ELF-1 (cell line): ENCODE measurements around the gene TBXA2R.
"Not testable (repeated sequence)": the region's sequence is repeated elsewhere in the genome, so short reads cannot be mapped to it uniquely, and the experiment has no call there.

Experiments
- DNase-seq: peaks from one replicate; pipeline ENCODE4 v3.0.0-alpha.2; 2016; ENCODE audit warnings: low read depth, low spot score

TBXA2R gene

DNA sequence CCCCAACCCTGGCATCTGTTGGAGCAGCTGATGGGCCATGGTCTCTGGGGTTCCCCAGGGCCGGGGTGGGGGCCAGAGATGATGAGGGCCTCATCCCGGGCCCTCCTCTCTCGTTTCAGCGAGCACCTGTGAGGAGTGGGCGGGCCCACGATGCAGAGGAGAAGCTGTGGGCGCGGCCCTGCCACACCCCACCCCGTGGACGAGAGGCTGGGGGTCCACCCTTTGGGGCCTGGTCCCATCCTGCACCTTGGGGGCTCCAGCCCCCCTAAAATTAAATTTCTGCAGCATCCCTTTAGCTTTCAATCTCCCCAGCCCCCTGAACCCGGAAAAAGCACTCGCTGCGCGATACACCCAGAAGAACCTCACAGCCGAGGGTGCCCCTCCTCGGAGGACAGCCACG is 28.3 kb downstream of the TBXA2R start:
- DNase-seq, result no peak

DNA sequence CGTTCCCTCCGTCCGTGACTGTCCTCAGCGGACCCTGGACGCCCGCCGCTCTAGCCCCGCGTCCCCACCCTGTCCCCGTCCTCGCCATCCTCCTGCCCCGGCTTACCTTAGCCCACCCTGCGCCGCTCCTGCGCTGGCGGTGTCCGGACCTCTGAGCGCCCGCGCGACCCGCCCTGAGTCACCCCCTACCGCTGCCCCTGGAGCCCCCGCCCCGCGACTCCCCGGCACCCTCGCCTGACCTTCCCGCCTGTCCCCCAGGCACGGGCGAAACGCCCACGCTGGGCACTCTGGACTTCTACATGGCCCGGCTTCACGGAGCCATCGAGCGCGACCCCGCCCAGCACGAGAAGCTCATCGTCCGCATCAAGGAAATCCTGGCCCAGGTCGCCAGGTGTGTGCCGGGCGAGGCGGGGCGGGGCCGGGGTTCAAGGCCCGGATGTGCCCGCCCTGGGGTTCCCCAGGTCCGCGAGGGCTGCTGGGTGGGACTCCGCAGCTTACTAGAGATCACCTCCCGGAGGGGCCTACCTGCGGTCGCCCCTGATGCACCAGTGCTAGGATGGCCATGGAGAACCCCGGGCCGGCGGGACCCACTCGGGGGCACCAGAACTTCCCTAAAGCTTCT is 28.8 kb downstream of the TBXA2R start:
- no peak for DNase-seq

DNA sequence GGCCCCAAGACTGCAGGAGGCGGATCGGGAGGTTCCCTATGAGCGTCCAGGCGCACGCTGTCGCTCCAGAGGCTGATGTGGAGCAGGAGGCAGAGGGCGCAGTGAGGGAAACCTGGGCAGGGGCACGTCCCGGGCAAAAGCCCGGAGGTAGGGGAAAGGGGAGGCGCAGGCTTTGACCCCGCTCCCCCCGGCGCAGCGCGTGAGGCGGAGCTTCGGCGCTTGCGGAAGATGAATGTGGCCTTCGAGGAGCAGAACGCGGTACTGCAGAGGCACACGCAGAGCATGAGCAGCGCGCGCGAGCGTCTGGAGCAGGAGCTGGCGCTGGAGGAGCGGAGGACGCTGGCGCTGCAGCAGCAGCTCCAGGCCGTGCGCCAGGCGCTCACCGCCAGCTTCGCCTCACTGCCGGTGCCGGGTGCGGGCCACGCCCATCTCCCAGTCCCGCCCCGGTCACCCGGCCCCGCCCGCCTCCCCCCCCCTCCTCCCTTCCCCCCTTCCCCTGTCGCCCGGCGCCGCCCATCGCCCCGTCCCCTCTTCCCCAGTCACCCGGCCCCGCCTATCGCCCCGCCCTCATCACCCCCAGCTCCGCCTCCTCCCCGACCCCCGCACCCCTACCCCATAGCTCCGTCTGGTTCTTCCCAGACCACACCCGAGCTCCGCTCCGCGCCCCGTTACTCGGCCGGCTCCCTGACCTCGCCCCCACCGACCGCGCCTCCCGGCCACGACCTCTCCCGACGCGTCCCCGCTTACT is 29.8 kb downstream of the TBXA2R start:
- peak; percentile 75 for DNase-seq

DNA sequence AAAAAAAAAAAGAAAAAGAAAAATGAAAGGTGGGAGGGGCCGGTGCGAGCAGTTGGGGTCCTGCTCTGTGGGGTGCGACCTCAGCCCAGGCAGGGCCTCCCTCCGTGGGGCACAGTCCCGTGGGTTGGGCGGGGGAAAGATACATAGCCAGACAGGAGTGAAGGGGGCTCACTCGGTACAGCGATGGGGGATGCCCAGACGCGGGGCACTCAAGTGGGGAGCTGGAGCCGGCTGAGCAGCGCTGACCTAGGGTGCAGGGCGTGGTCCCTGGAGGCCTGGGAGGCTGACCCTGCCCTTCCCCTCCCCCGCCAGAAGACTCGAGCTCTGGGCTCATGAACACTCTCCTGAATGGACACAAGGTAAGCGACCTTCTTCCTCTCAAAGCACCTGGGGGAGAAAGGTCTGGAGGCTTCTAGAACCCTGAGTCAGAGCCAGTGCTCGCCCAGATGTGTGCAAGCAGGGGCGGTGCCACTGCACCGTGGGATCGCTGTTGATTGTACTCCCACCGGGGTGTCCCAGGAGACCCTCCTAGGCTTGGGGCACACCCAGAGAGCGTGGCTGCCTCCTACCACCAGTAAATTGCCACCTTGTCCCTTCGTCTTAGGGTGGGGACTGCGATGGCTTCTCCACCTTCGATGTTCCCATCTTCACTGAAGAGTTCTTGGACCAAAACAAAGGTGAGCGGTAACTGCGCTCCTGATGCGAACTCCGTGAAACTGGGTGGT is 30.6 kb downstream of the TBXA2R start:
- no peak for DNase-seq

DNA sequence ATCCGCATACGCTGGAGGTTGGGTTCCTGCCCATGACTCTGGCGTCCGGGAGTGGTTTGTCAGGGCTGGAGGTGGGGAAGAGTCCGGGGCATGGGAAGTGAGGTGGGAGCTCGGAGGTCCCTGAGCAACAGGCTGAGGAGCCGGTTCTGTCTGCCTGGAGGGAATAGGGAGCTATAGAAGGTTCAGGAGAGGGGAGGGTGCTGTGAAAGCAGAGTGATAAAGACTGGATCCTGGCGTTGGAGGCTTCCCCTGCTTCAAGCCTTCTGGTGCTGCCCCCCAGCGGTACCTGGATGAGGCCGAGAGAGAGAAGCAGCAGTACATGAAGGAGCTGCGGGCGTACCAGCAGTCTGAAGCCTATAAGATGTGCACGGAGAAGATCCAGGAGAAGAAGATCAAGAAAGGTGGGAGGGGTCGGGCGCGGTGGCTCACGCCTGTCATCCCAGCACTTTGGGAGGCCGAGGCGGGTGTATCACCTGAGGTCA is 31.4 kb downstream of the TBXA2R start:
- peak; percentile 80 for DNase-seq

DNA sequence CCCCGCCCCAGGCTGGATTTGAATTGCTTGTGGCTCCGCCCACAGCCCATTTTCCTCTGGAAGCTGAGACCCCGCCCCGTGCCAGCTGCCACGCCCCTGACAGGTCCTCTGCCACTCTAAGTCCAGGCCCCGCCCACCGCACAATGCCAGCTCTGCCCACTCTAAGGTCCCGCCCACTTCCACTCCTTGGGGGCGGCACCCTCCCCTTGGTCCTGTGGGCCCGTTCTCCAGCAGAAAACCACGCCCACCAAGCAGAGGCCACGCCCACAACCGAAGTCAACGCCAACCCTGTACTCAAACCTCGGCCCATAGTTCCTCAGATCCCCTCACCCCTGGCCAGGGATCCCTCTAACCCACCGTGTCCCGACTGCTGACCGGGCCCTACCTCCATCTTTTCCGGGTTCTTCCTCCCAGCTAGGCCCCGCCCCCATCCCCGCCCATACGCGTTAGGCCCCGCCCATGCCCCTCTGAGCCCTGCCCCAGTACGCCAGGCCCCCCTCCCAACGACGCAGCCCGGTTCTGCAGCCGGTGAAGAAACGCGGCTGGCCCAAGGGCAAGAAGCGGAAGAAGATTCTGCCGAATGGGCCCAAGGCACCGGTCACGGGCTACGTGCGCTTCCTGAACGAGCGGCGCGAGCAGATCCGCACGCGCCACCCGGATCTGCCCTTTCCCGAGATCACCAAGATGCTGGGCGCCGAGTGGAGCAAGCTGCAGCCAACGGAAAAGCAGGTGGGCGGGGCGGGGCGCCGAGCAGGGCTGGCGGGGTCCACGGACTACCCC is 32.6 kb downstream of the TBXA2R start:
- peak; percentile 99 for DNase-seq

DNA sequence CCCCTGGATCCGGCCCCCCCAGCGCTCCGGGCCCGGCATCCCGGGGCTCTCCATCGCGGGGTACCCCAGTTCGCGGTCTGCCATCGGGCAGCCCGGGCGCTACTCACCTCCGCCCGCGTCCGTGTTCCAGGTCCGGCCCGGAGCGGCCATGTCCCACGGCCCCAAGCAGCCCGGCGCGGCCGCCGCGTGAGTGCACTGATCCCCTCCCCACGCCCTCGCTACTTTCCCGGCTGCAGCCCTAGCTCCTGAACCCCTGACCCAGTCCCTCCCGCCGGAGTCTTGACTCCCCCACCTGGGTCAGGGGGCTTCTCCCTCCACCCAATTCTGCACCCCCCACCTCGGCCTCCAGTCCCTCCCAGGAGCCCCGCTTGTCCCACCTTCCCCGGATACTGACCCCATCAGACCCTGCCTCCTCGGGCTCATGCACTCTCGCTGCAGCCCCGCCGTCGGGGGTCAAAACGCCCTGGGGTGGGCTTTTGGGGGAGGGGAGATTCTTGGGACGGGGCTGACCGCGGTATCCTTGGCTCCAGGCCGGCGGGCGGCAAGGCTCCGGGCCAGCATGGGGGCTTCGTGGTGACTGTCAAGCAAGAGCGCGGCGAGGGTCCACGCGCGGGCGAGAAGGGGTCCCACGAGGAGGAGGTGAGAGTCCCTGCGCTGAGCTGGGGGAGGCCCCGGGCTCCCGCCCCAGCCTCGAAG is 33.4 kb downstream of the TBXA2R start:
- no peak for DNase-seq

DNA sequence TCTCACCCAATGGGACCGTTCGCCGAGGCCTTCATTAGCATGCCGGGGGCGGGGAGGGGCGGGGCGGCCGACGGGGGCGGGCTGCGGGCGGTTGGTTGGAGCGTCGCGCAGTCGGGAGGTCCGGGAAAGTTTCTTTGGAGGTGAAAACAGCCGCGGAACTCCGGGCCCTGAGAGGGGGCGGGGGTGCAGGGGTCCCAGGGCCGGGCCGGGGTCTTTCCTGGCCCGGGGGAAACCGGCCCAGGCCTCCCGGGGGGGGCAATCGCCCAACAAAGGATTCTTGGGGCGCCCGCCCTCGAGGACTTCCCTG is 33.9 kb downstream of the TBXA2R start, which contains the start of gene HMG20B:
Gene HMG20B, plus strand, starts transcription at position 90 of the 307 bp plus-strand sequence. CDS start 366 bp downstream, outside the sequence.
- DNase-seq, result no peak

DNA sequence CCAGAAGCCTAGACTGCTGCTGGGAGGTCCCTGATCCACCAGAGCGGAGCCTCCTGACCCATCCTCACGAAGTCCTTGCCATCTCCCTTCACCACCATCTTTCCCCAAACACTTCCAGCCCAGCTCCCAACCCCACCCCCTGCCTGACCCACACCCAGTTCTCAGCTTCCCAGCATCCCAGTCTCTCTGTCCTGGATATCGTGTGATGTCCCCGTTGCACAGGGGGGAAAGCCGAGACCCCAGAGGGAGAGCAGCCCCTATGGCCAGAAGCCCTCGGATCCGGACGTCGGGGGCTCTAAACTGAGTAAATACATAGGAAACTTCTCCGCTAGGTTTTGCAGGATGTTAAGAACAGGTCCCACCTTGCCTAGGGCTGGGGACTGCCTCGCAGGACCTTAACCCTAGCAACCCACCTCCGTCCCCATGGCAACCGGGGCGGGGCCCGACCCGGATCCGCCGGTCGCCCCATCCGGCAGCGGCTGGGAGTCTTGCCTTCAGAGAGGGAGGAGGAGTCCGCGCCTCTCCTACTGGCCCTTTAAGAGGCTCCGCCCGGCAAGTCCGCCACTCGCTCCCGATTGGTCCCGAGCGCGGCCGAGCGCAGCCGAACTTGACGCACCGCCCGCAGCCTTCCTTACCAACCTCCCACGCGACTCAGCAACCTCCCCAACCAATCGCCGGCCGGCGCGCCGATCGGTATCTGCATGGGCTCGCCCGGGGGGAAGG is 34.4 kb downstream of the TBXA2R start:
- peak; percentile 100 for DNase-seq

DNA sequence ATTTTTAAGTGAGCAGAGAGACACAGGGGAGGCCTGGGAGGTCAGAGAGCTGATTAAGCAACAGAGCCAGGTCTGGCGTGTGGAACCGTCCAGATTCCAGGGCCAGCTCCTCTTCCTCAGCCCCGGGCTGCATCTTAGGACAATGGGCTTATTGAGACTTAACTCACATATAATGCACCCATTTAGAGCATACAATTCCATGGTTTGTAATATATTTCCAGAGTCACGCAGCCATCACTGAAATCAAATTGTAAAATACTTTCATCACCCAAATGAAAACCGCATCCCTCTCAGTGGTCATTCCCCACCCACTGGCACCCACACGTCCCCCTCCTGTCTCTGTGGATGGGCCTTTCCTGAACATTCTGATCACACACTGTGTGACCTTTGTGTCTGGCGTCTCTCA is 36.1 kb downstream of the TBXA2R start:
- no peak for DNase-seq

DNA sequence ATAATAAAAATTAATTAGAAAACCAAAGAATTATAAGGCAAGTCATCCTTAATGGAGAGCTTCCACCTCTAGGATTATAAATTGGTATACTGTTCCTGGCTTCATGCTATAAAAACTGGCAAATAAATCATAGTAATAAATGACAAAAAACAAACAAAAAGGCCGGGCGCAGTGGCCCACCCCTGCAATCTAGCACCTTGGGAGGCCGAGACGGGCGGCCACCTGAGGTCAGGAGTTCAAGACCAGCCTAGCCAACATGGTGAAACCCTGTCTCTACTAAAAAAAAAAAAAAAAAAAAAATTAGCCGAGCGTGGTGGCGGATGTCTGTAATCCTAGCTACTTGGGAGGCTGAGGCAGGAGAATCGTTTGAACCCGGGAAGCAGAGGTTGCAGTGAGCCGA is 36.6 kb downstream of the TBXA2R start:
- DNase-seq, result not testable (repeated sequence)

DNA sequence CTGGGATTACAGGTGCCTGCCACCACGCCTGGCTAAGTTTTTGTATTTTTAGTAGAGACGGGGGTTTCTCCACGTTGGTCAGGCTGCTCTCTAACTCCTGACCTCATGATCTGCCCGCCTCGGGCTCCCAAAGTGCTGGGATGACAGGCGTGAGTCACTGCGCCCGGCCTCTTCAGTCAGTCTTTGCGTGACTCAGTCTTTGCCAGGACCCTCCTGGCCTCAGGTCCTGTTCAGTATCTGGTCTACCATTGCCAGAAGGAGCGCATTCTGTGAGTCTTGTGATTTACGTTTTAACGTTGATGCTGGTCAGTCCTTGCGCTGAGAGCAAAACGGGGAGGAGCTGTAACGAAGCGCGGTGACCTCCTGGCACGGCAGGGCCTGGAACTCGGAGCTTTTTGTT is 41.5 kb downstream of the TBXA2R start:
- DNase-seq, result peak; percentile 81

DNA sequence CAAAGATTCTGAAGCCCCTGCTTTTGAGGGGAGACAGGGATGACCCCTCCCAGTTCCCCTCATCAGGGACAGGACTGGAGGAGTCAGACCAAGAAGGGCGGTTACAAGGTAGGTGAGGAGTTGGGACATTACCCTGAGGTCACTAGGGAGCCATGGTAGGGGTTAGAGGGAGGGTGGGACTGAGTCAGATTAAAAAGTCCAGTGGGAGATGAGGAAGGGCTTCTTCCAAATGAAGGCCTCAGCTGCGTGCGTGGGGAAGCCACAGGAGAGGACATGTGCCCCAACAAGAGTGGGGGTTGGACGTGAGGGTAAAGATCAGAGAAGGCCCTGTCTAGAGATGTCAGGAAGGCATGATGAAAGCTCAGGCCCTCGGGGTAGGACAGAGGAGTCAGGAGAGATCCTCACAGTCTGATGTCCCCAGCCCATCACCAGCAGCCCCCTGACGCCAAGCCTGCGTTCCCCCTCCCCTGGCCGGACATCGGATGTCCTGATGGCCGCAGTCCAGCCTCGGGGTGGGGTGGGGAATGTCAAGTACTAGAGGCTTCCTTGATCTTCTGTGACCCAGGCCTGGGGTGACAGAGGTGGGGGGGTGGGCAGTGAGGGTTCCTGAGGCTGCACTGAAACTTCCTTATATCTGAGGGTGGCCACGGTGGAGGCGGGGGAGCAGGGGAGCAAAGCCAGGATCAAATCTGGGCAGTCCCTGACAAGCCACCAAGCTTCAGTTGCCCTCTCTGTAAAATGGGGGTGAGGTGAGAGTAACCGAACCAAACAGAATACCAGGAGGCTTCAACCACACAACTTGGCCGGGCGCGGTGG is 42.8 kb downstream of the TBXA2R start:
- DNase-seq, result no peak

DNA sequence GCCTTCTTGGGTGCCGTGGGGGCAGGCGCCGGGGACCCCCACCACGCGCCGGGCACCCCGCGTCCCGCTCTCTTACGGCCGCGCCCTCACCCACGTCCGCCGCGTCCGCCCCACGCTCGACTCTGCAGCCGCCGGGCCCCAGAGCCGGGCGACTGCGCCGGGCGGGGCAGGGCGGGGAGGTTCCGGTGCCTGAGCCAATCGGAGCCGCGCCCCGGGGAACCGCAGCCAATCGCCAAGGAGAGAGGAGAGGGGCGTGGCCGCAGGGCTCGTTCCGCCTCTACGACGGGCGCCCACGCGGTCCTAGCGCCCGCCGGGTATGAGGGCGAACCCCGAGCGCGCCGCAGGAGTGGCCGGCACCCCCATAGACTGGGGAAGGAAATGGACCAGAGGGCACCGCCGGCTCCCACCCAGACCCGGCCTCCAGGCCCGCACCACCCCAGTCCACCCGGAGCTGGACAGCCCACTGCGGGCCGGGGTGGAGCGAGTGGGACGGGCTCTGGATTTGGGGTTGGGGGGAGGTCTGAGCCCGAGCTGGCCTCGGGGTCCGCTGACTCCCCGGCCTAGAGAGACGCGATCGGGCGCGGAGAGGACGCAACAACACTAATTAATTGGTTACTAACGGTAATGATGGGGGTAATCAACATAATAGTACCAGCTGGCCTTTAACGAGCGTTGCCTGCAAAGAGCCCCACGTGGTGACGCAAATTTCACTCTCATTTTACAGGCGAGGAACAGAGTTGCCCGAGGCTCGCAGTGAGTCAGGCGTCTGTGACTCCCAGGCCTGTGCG is 49.0 kb downstream of the TBXA2R start, which contains the start of gene MFSD12:
Gene MFSD12, minus strand, starts transcription at position 126 of the 788 bp plus-strand sequence. CDS start 183 bp downstream, outside the sequence.
- DNase-seq, result peak; percentile 92

DNA sequence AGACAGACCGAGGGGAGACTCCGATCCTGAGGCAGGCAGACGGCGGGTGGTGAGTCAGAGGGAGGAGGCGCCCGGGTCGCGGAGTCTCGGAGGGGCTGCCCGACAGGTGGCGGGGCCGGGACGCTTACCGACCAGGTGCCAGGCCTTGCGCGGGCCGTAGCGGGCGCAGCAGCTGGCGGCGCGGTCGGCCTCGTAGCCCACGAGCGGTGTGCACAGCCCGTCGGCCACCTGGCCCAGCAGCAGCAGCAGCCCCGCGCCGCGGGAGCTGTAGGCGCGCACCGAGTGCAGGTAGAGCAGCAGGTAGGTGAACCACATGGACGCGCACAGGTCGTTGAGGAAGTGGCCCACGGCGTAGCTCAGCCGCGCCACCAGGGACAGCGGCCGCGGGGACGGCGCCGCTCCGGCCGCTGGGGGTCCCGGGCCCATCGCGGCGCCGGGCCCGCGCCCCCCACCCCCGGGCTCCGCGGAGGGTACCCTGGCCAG is 49.7 kb downstream of the TBXA2R start:
- peak; percentile 49 for DNase-seq

DNA sequence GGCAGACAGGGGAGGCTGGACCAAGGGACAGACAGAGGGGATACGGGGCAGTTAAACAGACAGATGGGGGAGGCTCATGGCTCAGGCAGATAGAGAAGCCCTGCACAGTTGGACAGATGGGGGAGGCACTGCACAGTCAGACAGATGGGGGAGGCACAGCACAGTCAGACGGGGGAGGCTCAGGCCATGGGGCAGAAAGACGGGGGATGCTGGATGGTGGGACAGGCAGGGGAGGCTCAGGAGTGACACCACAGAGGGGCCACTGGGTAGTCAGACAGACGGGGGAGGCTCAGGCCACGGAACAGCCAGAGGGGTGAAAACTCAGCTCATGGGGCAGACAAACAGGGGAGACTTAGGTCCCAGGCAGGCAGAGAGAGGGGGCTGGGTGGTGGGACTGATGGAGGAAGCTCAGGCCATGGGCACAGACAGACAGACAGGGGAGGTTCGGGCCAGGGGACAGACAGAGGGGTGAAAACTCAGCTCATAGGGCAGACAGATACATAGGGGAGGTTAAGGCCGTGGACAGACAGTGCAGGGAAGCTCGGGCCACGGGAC is 50.2 kb downstream of the TBXA2R start:
- no peak for DNase-seq

DNA sequence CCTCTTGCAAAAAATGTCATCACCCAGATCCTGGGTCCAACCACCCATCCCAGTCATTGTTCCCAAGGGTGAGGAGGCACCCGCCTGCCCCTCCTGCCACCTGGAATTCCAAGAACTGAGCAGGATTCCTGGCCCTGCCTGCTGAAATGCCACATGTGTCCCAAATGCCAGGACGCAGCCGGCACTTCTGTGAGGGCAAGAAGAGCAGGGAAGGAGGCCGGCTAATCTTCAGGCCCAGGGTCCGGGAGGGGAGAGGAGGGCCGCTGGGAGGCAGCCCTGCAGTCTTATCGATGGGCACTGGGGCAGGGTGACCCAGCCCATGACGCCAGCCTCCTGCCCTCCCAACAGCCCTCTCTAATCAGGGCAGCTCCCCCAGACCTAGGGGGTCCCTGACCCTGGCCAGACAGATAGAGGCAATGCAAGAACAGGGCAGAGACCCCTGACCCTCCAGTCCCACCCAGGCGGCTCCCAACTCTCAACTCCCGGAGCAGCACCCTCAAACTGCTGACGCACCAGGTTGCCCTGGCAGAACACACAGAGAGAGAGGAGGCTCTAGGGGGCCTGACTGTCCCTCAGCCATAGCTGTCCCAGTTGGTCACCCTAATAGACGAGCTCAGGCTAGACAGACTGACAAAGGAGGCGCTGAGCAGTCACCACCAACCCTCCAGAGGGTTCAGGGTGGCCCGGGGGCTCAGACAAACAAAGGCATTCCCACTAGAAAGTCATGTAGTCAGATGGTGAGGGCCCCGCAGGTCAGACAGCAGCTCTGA is 50.8 kb downstream of the TBXA2R start:
- DNase-seq, result no peak
